HepG2 (cell line): ENCODE measurements around the gene TTLL11. TPM values are rescaled to one million over a fixed set of nuclear protein-coding genes. Genes with fewer than 3 reads are reported as not detected.

Experiments
- CSRNP2 ChIP-seq: sonication (generic); formaldehyde crosslinking; conservative IDR thresholded peaks from 2 replicates; pipeline ENCODE4 v1.8.0; 2022; ENCODE audit warnings: low read depth, missing genetic modification reagents
- E2F2 ChIP-seq: sonication (generic); formaldehyde crosslinking; IDR thresholded peaks from 2 replicates; pipeline ENCODE4 v1.4.0; 2020; ENCODE audit warnings: missing genetic modification reagents, borderline replicate concordance
- HMGA1 ChIP-seq: sonication (generic); formaldehyde crosslinking; conservative IDR thresholded peaks from 2 replicates; pipeline ENCODE4 v1.4.0; 2020; ENCODE audit warnings: missing genetic modification reagents
- HOMEZ ChIP-seq: IDR thresholded peaks from 2 replicates; pipeline ENCODE4 v1.6.1; 2016; ENCODE audit warnings: low read depth
- MEIS2 ChIP-seq: sonication (generic); formaldehyde crosslinking; IDR thresholded peaks from 2 replicates; pipeline ENCODE4 v1.9.0; 2021; ENCODE audit warnings: mild to moderate bottlenecking, missing genetic modification reagents
- PATZ1 ChIP-seq: sonication (generic); formaldehyde crosslinking; IDR thresholded peaks from 2 replicates; pipeline ENCODE4 v1.4.0; 2020; ENCODE audit warnings: missing genetic modification reagents
- SIN3B ChIP-seq: fragments of 150-350 bp; IDR thresholded peaks from 2 replicates; pipeline ENCODE4 v1.6.1; 2014; ENCODE audit warnings: low read length
- SSRP1 ChIP-seq: IDR thresholded peaks from 2 replicates; pipeline ENCODE4 v1.6.1; 2016; ENCODE audit warnings: control low read depth
- TBX3 ChIP-seq: fragments of 450-650 bp; IDR thresholded peaks from 2 replicates; pipeline ENCODE4 v1.6.1; 2017; ENCODE audit warnings: antibody characterized with exemption, mild to moderate bottlenecking, inconsistent platforms, borderline replicate concordance
- TCF7L2 ChIP-seq: IDR thresholded peaks from 2 replicates; pipeline ENCODE4 v1.6.1; 2011; ENCODE audit warnings: mild to moderate bottlenecking, low read depth, low read length, moderate library complexity
- TRAFD1 ChIP-seq: sonication (generic); formaldehyde crosslinking; IDR thresholded peaks from 2 replicates; pipeline ENCODE4 v1.5.1; 2020; ENCODE audit warnings: missing genetic modification reagents, mild to moderate bottlenecking, borderline replicate concordance
- XRCC5 ChIP-seq: fragments of 200-400 bp; formaldehyde crosslinking; optimal IDR thresholded peaks from 2 replicates; pipeline ENCODE3; 2017; ENCODE audit warnings: mild to moderate bottlenecking, low read length
- ZNF296 ChIP-seq: sonication (generic); formaldehyde crosslinking; conservative IDR thresholded peaks from 2 replicates; pipeline ENCODE4 v1.5.0; 2020; ENCODE audit warnings: mild to moderate bottlenecking, missing genetic modification reagents
- ZNF30 ChIP-seq: sonication (generic); formaldehyde crosslinking; IDR thresholded peaks from 2 replicates; pipeline ENCODE4 v1.5.0; 2020; ENCODE audit warnings: mild to moderate bottlenecking, missing genetic modification reagents
- ZNF33B ChIP-seq: sonication (generic); formaldehyde crosslinking; IDR thresholded peaks from 2 replicates; pipeline ENCODE4 v1.5.1; 2020; ENCODE audit warnings: mild to moderate bottlenecking, missing genetic modification reagents
- ZNF34 ChIP-seq: sonication (generic); formaldehyde crosslinking; IDR thresholded peaks from 2 replicates; pipeline ENCODE4 v1.4.0; 2020; ENCODE audit warnings: mild to moderate bottlenecking, missing genetic modification reagents, borderline replicate concordance
- ZNF367 ChIP-seq: sonication (generic); formaldehyde crosslinking; IDR thresholded peaks from 2 replicates; pipeline ENCODE4 v1.4.0; 2020; ENCODE audit warnings: missing genetic modification reagents, borderline replicate concordance
- ZNF382 ChIP-seq: sonication (generic); formaldehyde crosslinking; IDR thresholded peaks from 2 replicates; pipeline ENCODE4 v1.5.0; 2020; ENCODE audit warnings: missing genetic modification reagents, mild to moderate bottlenecking, borderline replicate concordance
- ZNF414 ChIP-seq: sonication (generic); formaldehyde crosslinking; IDR thresholded peaks from 2 replicates; pipeline ENCODE4 v1.5.0; 2020; ENCODE audit warnings: missing genetic modification reagents
- ZNF460 ChIP-seq: sonication (generic); formaldehyde crosslinking; IDR thresholded peaks from 2 replicates; pipeline ENCODE4 v1.5.1; 2020; ENCODE audit warnings: missing genetic modification reagents, mild to moderate bottlenecking, borderline replicate concordance
- ZNF550 ChIP-seq: sonication (generic); formaldehyde crosslinking; IDR thresholded peaks from 2 replicates; pipeline ENCODE4 v1.4.0; 2020; ENCODE audit warnings: mild to moderate bottlenecking, missing genetic modification reagents, borderline replicate concordance
- ZNF883 ChIP-seq: sonication (generic); formaldehyde crosslinking; IDR thresholded peaks from 2 replicates; pipeline ENCODE4 v1.5.1; 2020; ENCODE audit warnings: mild to moderate bottlenecking, missing genetic modification reagents; ENCODE audit errors: not compliant biosample characterization
- polyA plus RNA-seq, 8 experiments: library from polyadenylated mRNA; depleted of rRNA in 3 of 8; stranded (reverse) in 7 of 8; unstranded in 1 of 8; fragments of >200 nt; fragmentation: Illumina TruSeq in 4 of 8; extraction: Trizol in 4 of 8; gene quantifications; 2 replicates each; pipeline versions ENCODE4 v1.2.1 to v1.2.3, GENCODE V29; 2011 to 2016; ENCODE audit warnings: low read depth in 4 of 8, missing spikeins in 1 of 8, mixed read lengths in 1 of 8; ENCODE audit not compliant: insufficient read depth in 1 of 8
- total RNA-seq, 5 experiments: library from RNA; depleted of rRNA; stranded (reverse); fragments of >200 nt; fragmentation: Illumina TruSeq; extraction: Trizol; gene quantifications; 2 replicates each; pipeline ENCODE4 v1.2.3, GENCODE V29; 2016; ENCODE audit warnings: low read depth in 1 of 5

Gene TTLL11
- total and polyA plus RNA-seq, 2 of the 13 experiments (the other 11 are each of a cell fraction or from before 2014, with no cell fraction given), result 4.5 to 5.2 TPM

GRCh38 chr9:121942313-121942712 is 150.8 kb downstream of the TTLL11 start (continued):
- TF ChIP-seq TCF7L2, result no peak
- TF ChIP-seq PATZ1 (CRISPR knock-in tag), result no peak
- no peak for TF ChIP-seq E2F2 (CRISPR knock-in tag)
- no peak for TF ChIP-seq ZNF296 (CRISPR knock-in tag)
- TF ChIP-seq SIN3B, result no peak
- TF ChIP-seq ZNF33B (CRISPR knock-in tag), result no peak
- TF ChIP-seq ZNF550 (CRISPR knock-in tag), result no peak
- TF ChIP-seq HMGA1 (CRISPR knock-in tag), result no peak
- TF ChIP-seq ZNF414 (CRISPR knock-in tag), result no peak
- TF ChIP-seq ZNF30 (CRISPR knock-in tag), result no peak
- TF ChIP-seq ZNF34 (CRISPR knock-in tag), result no peak
- TF ChIP-seq TBX3, result no peak
- no peak for TF ChIP-seq XRCC5
- no peak for TF ChIP-seq ZNF460 (CRISPR knock-in tag)
- no peak for TF ChIP-seq ZNF382 (CRISPR knock-in tag)
- no peak for TF ChIP-seq HOMEZ (CRISPR knock-in tag)
- TF ChIP-seq ZNF883 (CRISPR knock-in tag), result no peak
- TF ChIP-seq CSRNP2, result no peak
- no peak for TF ChIP-seq TRAFD1
- no peak for TF ChIP-seq SSRP1
- TF ChIP-seq MEIS2 (CRISPR knock-in tag), result no peak
- no peak for TF ChIP-seq ZNF367 (CRISPR knock-in tag)
